GM23338 (cell line): ENCODE measurements around the gene FHOD1. TPM values are rescaled to one million over a fixed set of nuclear protein-coding genes. Genes with fewer than 3 reads are reported as not detected.

Experiments used
- ATAC-seq: fragments of 200-7000 bp; cut with Tn5 transposase; 3 replicates; pipeline ENCODE4 v1.9.1; 2020
- DNase-seq: peaks from one replicate; pipeline ENCODE4 v3.0.0-alpha.2; 2015; ENCODE audit warnings: low spot score
- H2AFZ ChIP-seq: fragments of 200-600 bp; sonication (generic); 2 replicates; pipeline ENCODE4 v1.8.0; 2016; ENCODE audit warnings: antibody characterized with exemption, mild to moderate bottlenecking, moderate library complexity
- H3F3A ChIP-seq: fragments of 200-600 bp; sonication (generic); replicated peaks from 2 replicates; pipeline ENCODE4 v1.8.0; 2017; ENCODE audit warnings: antibody characterized with exemption, mixed run types, low read depth
- H3K27ac ChIP-seq: fragments of 200-600 bp; sonication (generic); 2 replicates; pipeline ENCODE4 v1.6.1; 2016; ENCODE audit warnings: low read depth
- H3K27me3 ChIP-seq: fragments of 200-600 bp; sonication (generic); 2 replicates; pipeline ENCODE4 v1.8.0; 2016; ENCODE audit warnings: mild to moderate bottlenecking, mixed run types, moderate library complexity; ENCODE audit not compliant: insufficient read depth
- H3K36me3 ChIP-seq: fragments of 200-600 bp; sonication (generic); 2 replicates; pipeline ENCODE4 v1.8.0; 2016; ENCODE audit warnings: mild to moderate bottlenecking; ENCODE audit not compliant: insufficient read depth
- H3K4me1 ChIP-seq: fragments of 200-600 bp; sonication (generic); 2 replicates; pipeline ENCODE4 v1.8.0; 2016; ENCODE audit warnings: mild to moderate bottlenecking, moderate library complexity; ENCODE audit not compliant: insufficient read depth
- H3K4me2 ChIP-seq: fragments of 200-600 bp; sonication (generic); 2 replicates; pipeline ENCODE4 v1.7.1; 2017; ENCODE audit warnings: mixed run types
- H3K4me3 ChIP-seq: fragments of 200-600 bp; sonication (generic); 2 replicates; pipeline ENCODE4 v1.6.1; 2016; ENCODE audit warnings: mixed run types
- H3K79me2 ChIP-seq: fragments of 200-600 bp; sonication (generic); replicated peaks from 2 replicates; pipeline ENCODE4 v1.8.0; 2017; ENCODE audit warnings: mild to moderate bottlenecking; ENCODE audit not compliant: insufficient read depth
- H3K9me2 ChIP-seq: fragments of 200-600 bp; sonication (generic); 2 replicates; pipeline ENCODE4 v1.8.0; 2017; ENCODE audit not compliant: insufficient read depth
- H4K20me1 ChIP-seq: fragments of 200-600 bp; sonication (generic); replicated peaks from 2 replicates; pipeline ENCODE4 v1.8.0; 2017; ENCODE audit warnings: mild to moderate bottlenecking; ENCODE audit not compliant: insufficient read depth
- H3K27ac Mint-ChIP-seq: 2 replicates; pipeline ENCODE4 v1.8.0; 2020; ENCODE audit warnings: inconsistent platforms, mild to moderate bottlenecking, moderate library complexity, mixed read lengths
- H3K27me3 Mint-ChIP-seq: 3 replicates; pipeline ENCODE4 v1.8.0; 2022; ENCODE audit warnings: low read depth, mild to moderate bottlenecking, moderate library complexity, mixed read lengths, inconsistent platforms; ENCODE audit not compliant: insufficient read depth, poor library complexity
- H3K36me3 Mint-ChIP-seq: 3 replicates; pipeline ENCODE4 v1.8.0; 2021; ENCODE audit warnings: low read depth, mild to moderate bottlenecking, inconsistent platforms, moderate library complexity, mixed read lengths
- H3K4me1 Mint-ChIP-seq: 3 replicates; pipeline ENCODE4 v1.8.0; 2020; ENCODE audit warnings: mild to moderate bottlenecking, inconsistent platforms, mixed read lengths
- H3K4me3 Mint-ChIP-seq: 3 replicates; pipeline ENCODE4 v1.8.0; 2021; ENCODE audit warnings: moderate library complexity, mild to moderate bottlenecking, inconsistent platforms, mixed read lengths
- H3K9me3 Mint-ChIP-seq: 3 replicates; pipeline ENCODE4 v1.8.0; 2020; ENCODE audit warnings: moderate library complexity, mild to moderate bottlenecking, inconsistent platforms, mixed read lengths
- CREB1 ChIP-seq: fragments of 250-450 bp; sonication (Bioruptor Pico); IDR thresholded peaks from 2 replicates; pipeline ENCODE4 v1.5.0; 2020; ENCODE audit warnings: low read depth, mild to moderate bottlenecking, moderate library complexity
- EZH2 ChIP-seq: fragments of 200-600 bp; sonication (generic); IDR thresholded peaks from one replicate; pipeline ENCODE4 v1.8.0; 2017; ENCODE audit warnings: antibody characterized with exemption, mild to moderate bottlenecking, low read depth; ENCODE audit not compliant: unreplicated experiment
- EZH2phosphoT487 ChIP-seq: fragments of 200-600 bp; sonication (generic); IDR thresholded peaks from one replicate; pipeline ENCODE4 v1.8.1; 2018; ENCODE audit warnings: antibody characterized with exemption; ENCODE audit not compliant: unreplicated experiment
- NANOG ChIP-seq: IDR thresholded peaks from 2 replicates; pipeline ENCODE4 v1.6.1; 2016; ENCODE audit warnings: antibody characterized with exemption, borderline replicate concordance
- POLR2AphosphoS5 ChIP-seq: IDR thresholded peaks from 2 replicates; pipeline ENCODE4 v1.6.1; 2016; ENCODE audit warnings: antibody characterized with exemption, low read depth
- STAT1 ChIP-seq: IDR thresholded peaks from one replicate; pipeline ENCODE4 v1.6.1; 2016; ENCODE audit warnings: antibody characterized with exemption; ENCODE audit not compliant: unreplicated experiment
- ZNF114 ChIP-seq: fragments of 250-450 bp; sonication (Bioruptor Pico); IDR thresholded peaks from 2 replicates; pipeline ENCODE4 v1.5.0; 2020; ENCODE audit warnings: mild to moderate bottlenecking, moderate library complexity
- ZNF331 ChIP-seq: fragments of 250-450 bp; sonication (Bioruptor Pico); IDR thresholded peaks from 2 replicates; pipeline ENCODE4 v1.5.0; 2020; ENCODE audit warnings: low read depth, mild to moderate bottlenecking, moderate library complexity
- polyA plus RNA-seq: library from polyadenylated mRNA; unstranded; fragments of >200 nt; fragmentation: Nextera tagmentation; extraction: Ambion mirVana; gene quantifications from 2 replicates; pipeline ENCODE4 v1.2.1, GENCODE V29; 2016
- total RNA-seq: library from RNA; depleted of rRNA; stranded (reverse); fragments of >200 nt; shearing (Covaris generic); gene quantifications from 2 replicates; pipeline ENCODE4 v1.2.3, GENCODE V29; 2014
- TF ChIP-seq, protein P1 (sequence below): fragments of 250-450 bp; sonication (Bioruptor Pico); IDR thresholded peaks from 2 replicates; pipeline ENCODE4 v1.5.0; 2020; ENCODE audit warnings: mild to moderate bottlenecking, moderate library complexity
- TF ChIP-seq, protein P2 (sequence below), 2 experiments: fragments of 200-600 bp in 1 of 2; sonication (generic) in 1 of 2; conservative IDR thresholded peaks; 2 replicates each; pipeline versions ENCODE4 v1.5.1 to v1.6.1; 2016 to 2017; ENCODE audit warnings: antibody characterized with exemption in 2 of 2, low read depth in 2 of 2, mild to moderate bottlenecking in 2 of 2, moderate library complexity in 1 of 2

Gene FHOD1
- total and polyA plus RNA-seq, 2 experiments from 2014 or later, result 26.2 to 52.7 TPM

DNA sequence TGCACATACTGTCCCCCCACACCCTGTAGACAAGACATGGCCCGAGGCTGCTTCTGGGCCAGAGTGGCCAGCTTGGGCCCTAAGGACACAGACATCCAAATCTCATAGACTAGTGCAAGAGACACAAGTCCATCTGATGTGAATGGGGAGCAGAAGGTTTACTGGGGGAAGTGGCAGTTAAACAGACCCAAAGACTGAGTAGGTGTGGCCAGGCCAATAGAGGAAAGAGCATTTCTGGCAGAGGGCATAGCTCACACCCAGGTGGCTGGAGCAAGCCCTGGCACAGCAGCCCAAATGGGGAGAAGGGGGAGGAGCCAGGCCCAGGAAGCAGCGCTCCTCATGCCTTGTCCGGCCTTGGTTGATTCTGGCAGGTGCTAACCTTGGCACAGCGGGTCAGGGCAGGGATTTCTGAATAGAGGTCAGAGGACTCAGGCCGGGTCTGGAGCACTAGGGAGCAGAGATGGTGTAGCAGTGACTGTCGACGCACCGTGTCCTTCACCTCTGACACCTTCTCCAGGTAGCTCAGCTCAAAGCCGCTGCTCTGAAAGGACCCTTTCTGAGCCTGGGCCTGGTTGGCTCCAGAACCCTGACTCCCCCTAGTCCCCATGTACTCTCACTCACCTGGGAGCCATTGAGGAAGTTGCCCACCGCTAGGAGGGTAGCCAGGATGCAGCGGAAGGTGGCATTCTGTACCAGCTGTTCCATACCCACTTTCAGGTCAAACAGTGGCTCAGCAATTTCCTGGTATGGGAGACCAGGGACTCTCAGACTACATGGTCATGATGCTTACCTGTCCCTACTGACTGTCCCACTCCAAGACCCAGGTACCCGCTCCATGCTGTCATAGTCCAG lies 16.2 kb downstream of the FHOD1 start:
- H4K20me1 ChIP-seq, result peaks cover 5% of the 10 kb centered on the region; the same call in 1 of the 2 replicates
- H3K79me2 ChIP-seq, result peaks cover 11% of the 10 kb centered on the region
- DNase-seq (no peak), ATAC-seq (no peak)
- no peaks in the 10 kb centered on the region; the same call in 2 of the 3 replicates for H3K9me3 Mint-ChIP-seq
- peaks cover 14% of the 10 kb centered on the region for H3K27me3 Mint-ChIP-seq
- H3K36me3 ChIP-seq, result peaks cover 15% of the 10 kb centered on the region; the same call in 1 of the 2 replicates
- peaks cover 10% of the 10 kb centered on the region for H3K4me1 Mint-ChIP-seq
- TF ChIP-seq EZH2phosphoT487 (no peak), POLR2AphosphoS5 (peak; percentile 29)
- peaks cover 3% of the 10 kb centered on the region; the same call in 1 of the 2 replicates for H3K4me1 ChIP-seq
- H2AFZ ChIP-seq, result no peak overlapping the region
- no peak overlapping the region for H3K4me2 ChIP-seq
- no peak overlapping the region for H3K27ac ChIP-seq
- no peak overlapping the region for H3K4me3 ChIP-seq
- H3K36me3 Mint-ChIP-seq, result peaks cover 63% of the 10 kb centered on the region
- H3K27me3 ChIP-seq, result no peaks in the 10 kb centered on the region
- H3K9me2 ChIP-seq, result no peaks in the 10 kb centered on the region
- 0 out of 2 replicates have a peak, but pooled peaks cover under 1% of the 10 kb centered on the region for H3F3A ChIP-seq
- H3K4me3 Mint-ChIP-seq, result no peak overlapping the region
- no peak overlapping the region for H3K27ac Mint-ChIP-seq

DNA sequence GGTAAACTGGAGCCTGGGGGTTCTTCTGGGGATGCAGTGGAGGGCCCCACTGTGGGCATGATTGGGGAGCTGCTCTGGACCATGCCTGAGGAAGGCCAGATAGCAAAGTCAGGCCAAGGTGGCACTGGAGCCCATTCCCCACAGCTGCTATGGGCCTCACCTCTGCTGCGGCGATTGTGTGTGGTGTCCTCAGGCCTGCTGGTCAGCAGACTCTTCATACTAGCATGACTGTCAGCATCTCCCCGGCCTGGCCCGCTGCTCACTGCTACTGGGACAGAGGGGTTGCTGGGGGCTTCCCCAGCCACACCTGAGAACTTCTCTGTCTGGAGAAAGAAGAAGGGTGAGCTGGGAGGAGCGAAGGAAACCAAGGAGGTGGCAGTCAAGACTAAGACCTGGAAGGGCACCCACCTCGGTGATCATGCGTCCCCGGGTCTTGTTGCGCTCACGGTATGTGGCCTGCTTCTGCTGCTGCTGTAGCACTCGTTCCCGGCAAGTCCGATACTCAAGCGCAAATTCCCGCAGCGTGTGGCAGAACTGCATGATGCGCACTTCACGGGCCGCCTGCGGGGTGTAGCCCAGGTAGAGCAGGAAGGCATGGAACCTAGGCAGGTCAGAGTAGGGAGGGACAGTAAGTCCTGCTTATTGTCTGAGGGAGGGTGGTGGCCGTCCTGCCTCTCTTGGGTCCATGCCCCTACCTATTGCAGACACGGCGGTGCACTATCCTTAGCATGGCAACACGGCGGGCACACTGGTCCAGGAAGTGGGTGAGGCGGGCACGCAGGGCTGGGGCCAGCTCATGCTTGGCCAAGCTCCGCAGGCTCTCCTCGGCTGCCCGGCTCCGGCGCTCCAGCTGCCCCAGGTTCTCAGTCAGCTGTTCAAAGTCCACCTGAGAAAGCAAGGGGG lies 17.1 kb downstream of the FHOD1 start:
- Histone ChIP-seq H4K20me1 (peaks cover 5% of the 10 kb centered on the region; the same call in 1 of the 2 replicates), H3K4me2 (no peak overlapping the region), H2AFZ (no peak overlapping the region), H3K79me2 (peaks cover 11% of the 10 kb centered on the region), H3K9me2 (no peaks in the 10 kb centered on the region), H3K4me3 (no peak overlapping the region), H3F3A (no peaks in the 10 kb centered on the region), H3K27ac (no peak overlapping the region), H3K27me3 (no peaks in the 10 kb centered on the region), H3K4me1 (peaks cover 3% of the 10 kb centered on the region; the same call in 1 of the 2 replicates), H3K36me3 (peaks cover 9% of the 10 kb centered on the region; the same call in 1 of the 2 replicates)
- Mint-ChIP-seq H3K4me1 (peaks cover 14% of the 10 kb centered on the region), H3K9me3 (no peaks in the 10 kb centered on the region), H3K36me3 (peaks cover 61% of the 10 kb centered on the region), H3K27ac (no peak overlapping the region), H3K4me3 (no peak overlapping the region; the same call in 2 of the 3 replicates), H3K27me3 (peaks cover 15% of the 10 kb centered on the region)
- DNase-seq (no peak), ATAC-seq (no peak)
- TF ChIP-seq, protein P1, sequence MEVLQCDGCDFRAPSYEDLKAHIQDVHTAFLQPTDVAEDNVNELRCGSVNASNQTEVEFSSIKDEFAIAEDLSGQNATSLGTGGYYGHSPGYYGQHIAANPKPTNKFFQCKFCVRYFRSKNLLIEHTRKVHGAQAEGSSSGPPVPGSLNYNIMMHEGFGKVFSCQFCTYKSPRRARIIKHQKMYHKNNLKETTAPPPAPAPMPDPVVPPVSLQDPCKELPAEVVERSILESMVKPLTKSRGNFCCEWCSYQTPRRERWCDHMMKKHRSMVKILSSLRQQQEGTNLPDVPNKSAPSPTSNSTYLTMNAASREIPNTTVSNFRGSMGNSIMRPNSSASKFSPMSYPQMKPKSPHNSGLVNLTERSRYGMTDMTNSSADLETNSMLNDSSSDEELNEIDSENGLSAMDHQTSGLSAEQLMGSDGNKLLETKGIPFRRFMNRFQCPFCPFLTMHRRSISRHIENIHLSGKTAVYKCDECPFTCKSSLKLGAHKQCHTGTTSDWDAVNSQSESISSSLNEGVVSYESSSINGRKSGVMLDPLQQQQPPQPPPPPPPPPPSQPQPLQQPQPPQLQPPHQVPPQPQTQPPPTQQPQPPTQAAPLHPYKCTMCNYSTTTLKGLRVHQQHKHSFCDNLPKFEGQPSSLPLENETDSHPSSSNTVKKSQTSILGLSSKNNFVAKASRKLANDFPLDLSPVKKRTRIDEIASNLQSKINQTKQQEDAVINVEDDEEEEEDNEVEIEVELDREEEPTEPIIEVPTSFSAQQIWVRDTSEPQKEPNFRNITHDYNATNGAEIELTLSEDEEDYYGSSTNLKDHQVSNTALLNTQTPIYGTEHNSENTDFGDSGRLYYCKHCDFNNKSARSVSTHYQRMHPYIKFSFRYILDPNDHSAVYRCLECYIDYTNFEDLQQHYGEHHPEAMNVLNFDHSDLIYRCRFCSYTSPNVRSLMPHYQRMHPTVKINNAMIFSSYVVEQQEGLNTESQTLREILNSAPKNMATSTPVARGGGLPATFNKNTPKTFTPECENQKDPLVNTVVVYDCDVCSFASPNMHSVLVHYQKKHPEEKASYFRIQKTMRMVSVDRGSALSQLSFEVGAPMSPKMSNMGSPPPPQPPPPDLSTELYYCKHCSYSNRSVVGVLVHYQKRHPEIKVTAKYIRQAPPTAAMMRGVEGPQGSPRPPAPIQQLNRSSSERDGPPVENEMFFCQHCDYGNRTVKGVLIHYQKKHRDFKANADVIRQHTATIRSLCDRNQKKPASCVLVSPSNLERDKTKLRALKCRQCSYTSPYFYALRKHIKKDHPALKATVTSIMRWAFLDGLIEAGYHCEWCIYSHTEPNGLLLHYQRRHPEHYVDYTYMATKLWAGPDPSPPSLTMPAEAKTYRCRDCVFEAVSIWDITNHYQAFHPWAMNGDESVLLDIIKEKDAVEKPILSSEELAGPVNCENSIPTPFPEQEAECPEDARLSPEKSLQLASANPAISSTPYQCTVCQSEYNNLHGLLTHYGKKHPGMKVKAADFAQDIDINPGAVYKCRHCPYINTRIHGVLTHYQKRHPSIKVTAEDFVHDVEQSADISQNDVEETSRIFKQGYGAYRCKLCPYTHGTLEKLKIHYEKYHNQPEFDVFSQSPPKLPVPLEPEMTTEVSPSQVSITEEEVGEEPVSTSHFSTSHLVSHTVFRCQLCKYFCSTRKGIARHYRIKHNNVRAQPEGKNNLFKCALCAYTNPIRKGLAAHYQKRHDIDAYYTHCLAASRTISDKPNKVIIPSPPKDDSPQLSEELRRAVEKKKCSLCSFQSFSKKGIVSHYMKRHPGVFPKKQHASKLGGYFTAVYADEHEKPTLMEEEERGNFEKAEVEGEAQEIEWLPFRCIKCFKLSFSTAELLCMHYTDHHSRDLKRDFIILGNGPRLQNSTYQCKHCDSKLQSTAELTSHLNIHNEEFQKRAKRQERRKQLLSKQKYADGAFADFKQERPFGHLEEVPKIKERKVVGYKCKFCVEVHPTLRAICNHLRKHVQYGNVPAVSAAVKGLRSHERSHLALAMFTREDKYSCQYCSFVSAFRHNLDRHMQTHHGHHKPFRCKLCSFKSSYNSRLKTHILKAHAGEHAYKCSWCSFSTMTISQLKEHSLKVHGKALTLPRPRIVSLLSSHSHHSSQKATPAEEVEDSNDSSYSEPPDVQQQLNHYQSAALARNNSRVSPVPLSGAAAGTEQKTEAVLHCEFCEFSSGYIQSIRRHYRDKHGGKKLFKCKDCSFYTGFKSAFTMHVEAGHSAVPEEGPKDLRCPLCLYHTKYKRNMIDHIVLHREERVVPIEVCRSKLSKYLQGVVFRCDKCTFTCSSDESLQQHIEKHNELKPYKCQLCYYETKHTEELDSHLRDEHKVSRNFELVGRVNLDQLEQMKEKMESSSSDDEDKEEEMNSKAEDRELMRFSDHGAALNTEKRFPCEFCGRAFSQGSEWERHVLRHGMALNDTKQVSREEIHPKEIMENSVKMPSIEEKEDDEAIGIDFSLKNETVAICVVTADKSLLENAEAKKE, result no peak
- TF ChIP-seq NANOG (no peak), ZNF114 (no peak), EZH2phosphoT487 (no peak), POLR2AphosphoS5 (no peak), CREB1 (CRISPR knock-in tag) (no peak), EZH2 (no peak), ZNF331 (CRISPR knock-in tag) (no peak), STAT1 (no peak)
- TF ChIP-seq, protein P2, sequence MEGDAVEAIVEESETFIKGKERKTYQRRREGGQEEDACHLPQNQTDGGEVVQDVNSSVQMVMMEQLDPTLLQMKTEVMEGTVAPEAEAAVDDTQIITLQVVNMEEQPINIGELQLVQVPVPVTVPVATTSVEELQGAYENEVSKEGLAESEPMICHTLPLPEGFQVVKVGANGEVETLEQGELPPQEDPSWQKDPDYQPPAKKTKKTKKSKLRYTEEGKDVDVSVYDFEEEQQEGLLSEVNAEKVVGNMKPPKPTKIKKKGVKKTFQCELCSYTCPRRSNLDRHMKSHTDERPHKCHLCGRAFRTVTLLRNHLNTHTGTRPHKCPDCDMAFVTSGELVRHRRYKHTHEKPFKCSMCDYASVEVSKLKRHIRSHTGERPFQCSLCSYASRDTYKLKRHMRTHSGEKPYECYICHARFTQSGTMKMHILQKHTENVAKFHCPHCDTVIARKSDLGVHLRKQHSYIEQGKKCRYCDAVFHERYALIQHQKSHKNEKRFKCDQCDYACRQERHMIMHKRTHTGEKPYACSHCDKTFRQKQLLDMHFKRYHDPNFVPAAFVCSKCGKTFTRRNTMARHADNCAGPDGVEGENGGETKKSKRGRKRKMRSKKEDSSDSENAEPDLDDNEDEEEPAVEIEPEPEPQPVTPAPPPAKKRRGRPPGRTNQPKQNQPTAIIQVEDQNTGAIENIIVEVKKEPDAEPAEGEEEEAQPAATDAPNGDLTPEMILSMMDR (conservative IDR thresholded peaks at IDR 0.05; ENCODE audit: low read depth in 2 of 2), result no peak
